ENCODE measurements around the gene MS4A6E.

DNA sequence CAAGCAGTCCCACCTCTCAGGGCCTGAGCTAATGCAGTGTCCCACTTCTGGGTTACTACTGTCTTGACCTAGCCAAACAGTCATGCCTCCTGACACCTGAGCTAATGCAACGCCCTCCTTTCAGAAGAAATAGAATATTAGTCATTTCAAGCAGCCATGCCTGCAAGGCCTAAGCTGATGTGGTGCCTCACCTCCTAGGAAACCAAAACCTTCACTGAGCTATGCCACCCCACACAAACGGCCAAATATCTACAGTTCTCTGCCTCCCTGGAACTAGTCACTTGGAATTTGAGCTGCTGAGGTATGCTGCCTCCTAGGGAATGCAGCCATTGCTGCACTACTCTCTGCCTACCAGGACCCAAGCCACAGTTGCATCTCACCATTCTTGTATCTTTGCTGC lies 8.3 kb upstream of the MS4A6E start:
- TF ChIP-seq, protein P1, sequence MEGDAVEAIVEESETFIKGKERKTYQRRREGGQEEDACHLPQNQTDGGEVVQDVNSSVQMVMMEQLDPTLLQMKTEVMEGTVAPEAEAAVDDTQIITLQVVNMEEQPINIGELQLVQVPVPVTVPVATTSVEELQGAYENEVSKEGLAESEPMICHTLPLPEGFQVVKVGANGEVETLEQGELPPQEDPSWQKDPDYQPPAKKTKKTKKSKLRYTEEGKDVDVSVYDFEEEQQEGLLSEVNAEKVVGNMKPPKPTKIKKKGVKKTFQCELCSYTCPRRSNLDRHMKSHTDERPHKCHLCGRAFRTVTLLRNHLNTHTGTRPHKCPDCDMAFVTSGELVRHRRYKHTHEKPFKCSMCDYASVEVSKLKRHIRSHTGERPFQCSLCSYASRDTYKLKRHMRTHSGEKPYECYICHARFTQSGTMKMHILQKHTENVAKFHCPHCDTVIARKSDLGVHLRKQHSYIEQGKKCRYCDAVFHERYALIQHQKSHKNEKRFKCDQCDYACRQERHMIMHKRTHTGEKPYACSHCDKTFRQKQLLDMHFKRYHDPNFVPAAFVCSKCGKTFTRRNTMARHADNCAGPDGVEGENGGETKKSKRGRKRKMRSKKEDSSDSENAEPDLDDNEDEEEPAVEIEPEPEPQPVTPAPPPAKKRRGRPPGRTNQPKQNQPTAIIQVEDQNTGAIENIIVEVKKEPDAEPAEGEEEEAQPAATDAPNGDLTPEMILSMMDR (conservative IDR thresholded peaks at IDR 0.05): no peak
- TF ChIP-seq EZH2 (IDR thresholded peaks at IDR 0.05; ENCODE audit: low read depth): no peak

Measured in PC-9 (cell line).